ENCODE results near the gene RBPJ. TPM values are rescaled to one million over a fixed set of nuclear protein-coding genes. Genes with fewer than 3 reads are reported as not detected.

RBPJ gene
- total RNA-seq, 4 donors from 2014 or later: 60.4 to 99.3 (median 78.5) TPM

DNA sequence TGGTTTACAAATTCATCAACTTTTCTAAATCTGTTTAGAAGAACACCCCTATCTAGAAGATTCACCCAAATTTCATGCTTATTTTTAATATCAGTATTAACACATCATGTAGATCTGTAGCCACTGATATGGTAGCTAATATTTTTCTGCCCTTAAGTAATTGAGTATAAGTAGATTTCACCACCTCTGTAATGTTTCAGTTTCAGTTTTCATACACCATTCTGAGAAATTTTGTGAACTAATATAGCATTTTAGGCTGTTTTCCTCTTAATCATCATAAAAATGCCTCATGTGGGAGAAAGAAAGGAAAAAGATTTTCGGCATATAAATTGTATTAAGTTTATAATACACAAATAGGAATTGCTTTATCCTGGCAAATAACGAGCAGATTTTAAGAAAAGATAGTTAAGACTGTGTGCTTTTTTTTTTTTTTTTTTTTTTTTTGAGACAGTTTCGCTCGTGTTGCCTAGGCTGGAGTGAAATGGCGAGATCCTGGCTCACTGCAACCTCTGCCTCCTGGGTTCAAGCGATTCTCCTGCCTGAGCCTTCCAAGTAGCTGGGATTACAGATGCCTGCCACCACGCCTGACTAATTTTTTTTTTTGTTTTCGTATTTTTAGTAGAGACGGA, 21.4 kb upstream of the RBPJ start:
- H3K9me3 ChIP-seq: no peaks in the 10 kb centered on the region
- WGBS, 2 donors: 75 to 81% methylated on average over 9 of the region's 9 CpGs
- H3K27me3 ChIP-seq: no peaks in the 10 kb centered on the region
- no peaks in the 10 kb centered on the region for H3K36me3 ChIP-seq
- no peaks in the 10 kb centered on the region for H3K4me1 ChIP-seq
- intact Hi-C loops (cut with DNase I): no loop called here
- no peak overlapping the region for H3K4me3 ChIP-seq (replicated peaks in 1 of 3)
- no peak for DNase-seq
- H3K27ac ChIP-seq: no peak overlapping the region
- no peak for TF ChIP-seq POLR2A (IDR thresholded peaks at IDR 0.05)
- TF ChIP-seq, protein P1, sequence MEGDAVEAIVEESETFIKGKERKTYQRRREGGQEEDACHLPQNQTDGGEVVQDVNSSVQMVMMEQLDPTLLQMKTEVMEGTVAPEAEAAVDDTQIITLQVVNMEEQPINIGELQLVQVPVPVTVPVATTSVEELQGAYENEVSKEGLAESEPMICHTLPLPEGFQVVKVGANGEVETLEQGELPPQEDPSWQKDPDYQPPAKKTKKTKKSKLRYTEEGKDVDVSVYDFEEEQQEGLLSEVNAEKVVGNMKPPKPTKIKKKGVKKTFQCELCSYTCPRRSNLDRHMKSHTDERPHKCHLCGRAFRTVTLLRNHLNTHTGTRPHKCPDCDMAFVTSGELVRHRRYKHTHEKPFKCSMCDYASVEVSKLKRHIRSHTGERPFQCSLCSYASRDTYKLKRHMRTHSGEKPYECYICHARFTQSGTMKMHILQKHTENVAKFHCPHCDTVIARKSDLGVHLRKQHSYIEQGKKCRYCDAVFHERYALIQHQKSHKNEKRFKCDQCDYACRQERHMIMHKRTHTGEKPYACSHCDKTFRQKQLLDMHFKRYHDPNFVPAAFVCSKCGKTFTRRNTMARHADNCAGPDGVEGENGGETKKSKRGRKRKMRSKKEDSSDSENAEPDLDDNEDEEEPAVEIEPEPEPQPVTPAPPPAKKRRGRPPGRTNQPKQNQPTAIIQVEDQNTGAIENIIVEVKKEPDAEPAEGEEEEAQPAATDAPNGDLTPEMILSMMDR (IDR thresholded peaks at IDR 0.05): no peak

DNA sequence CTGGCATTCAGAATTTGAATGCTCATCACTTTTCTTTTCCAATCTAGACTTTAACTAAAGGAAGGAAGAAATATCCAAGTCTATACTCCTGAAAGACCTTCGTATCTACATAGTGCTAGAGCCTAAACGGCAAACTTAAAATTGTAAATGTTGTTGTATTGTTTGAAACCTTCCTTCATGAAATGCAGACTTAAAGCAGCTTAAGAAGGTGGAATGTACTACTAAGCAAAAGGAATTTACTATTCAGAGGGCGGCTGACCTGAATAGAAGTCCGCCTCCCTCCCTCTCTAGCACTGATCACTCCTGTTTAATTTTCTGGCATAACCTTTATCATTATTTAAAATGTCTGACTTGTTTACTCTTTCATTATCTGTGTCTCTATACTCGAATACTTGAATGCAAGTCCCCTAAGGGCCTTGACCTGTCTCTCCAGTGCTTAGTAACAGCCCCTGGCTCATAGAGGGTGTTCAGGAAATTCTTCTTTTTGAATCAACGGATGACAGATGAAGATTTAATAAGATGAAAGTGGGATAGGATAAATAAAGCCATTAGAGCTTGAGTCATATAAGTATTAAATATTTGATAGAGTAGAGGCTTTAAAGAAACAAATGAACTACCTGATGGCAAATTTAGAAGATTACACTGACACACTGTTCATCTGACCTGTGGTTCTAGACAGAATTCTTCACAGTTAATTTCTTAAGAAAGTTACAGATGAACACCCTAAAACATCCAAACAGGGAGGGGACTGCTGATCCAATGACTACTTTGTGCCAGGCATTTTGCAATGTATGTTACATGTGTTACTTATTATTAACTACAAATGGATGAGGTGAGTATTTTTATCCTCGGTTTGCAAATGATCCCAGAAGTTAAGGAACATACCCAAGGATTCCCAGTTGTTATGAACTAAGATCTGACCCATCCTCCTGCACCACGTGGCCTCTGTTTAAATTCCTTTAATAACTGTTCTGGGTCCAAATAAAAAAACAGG, 20.2 kb upstream of the RBPJ start:
- no peak for TF ChIP-seq POLR2A (IDR thresholded peaks at IDR 0.05)
- TF ChIP-seq, protein P1 (IDR thresholded peaks at IDR 0.05): no peak
- 74 to 82% methylated on average over 8 of the region's 8 CpGs for WGBS, 2 donors
- Histone ChIP-seq H3K4me3 (replicated peaks in 1 of 3) (no peak overlapping the region), H3K4me1 (no peaks in the 10 kb centered on the region), H3K36me3 (no peaks in the 10 kb centered on the region), H3K27me3 (no peaks in the 10 kb centered on the region), H3K27ac (no peak overlapping the region), H3K9me3 (no peaks in the 10 kb centered on the region)
- no peak for DNase-seq
- intact Hi-C loops (cut with DNase I): no loop called here

- no peaks in the 10 kb centered on the region for H3K27me3 ChIP-seq
- no peaks in the 10 kb centered on the region for H3K36me3 ChIP-seq
- 92 to 97% methylated on average over 5 of the region's 5 CpGs for WGBS, 2 donors
- H3K27ac ChIP-seq: no peak overlapping the region
- TF ChIP-seq, protein P1 (IDR thresholded peaks at IDR 0.05): no peak
- TF ChIP-seq POLR2A (IDR thresholded peaks at IDR 0.05): no peak
- DNase-seq: no peak
- no peaks in the 10 kb centered on the region for H3K4me1 ChIP-seq
- H3K9me3 ChIP-seq: no peaks in the 10 kb centered on the region
- intact Hi-C loops (cut with DNase I): no loop called here
- no peak overlapping the region for H3K4me3 ChIP-seq (replicated peaks in 1 of 3)
These were observed 18.5 kb upstream of the RBPJ start for GRCh38 chr4:26302031-26302899.

GRCh38 chr4:26303008-26303407, 17.8 kb upstream of the RBPJ start:
- TF ChIP-seq, protein P1 (IDR thresholded peaks at IDR 0.05): no peak
- TF ChIP-seq POLR2A (IDR thresholded peaks at IDR 0.05): no peak
- intact Hi-C loops (cut with DNase I): no loop called here

More at GRCh38 chr4:26303008-26303407, 17.8 kb upstream of the RBPJ start:
- H3K36me3 ChIP-seq: no peaks in the 10 kb centered on the region
- no peak overlapping the region for H3K4me3 ChIP-seq (replicated peaks in 1 of 3)
- no peak for DNase-seq
- no peaks in the 10 kb centered on the region for H3K27me3 ChIP-seq
- no peak overlapping the region for H3K27ac ChIP-seq
- H3K9me3 ChIP-seq: no peaks in the 10 kb centered on the region
- 96 to 98% methylated on average over 4 of the region's 4 CpGs for WGBS, 2 donors
- no peaks in the 10 kb centered on the region for H3K4me1 ChIP-seq
